GM12873 (cell line): ENCODE data around the gene MCM3AP.

ENCODE experiments used
- CTCF ChIP-seq: IDR thresholded peaks from 2 replicates; pipeline ENCODE4 v1.5.1; 2012; ENCODE audit warnings: low read depth, mild to moderate bottlenecking, moderate library complexity, low read length, control low read depth; ENCODE audit not compliant: insufficient read depth; ENCODE audit errors: missing control alignments

The MCM3AP gene

GRCh38 chr21:46307625-46308024 lies 22.2 kb upstream of the MCM3AP start:
- no peak for TF ChIP-seq CTCF

- no peak for TF ChIP-seq CTCF
Observed at GRCh38 chr21:46304955-46305354, 19.5 kb upstream of the MCM3AP start.

- TF ChIP-seq CTCF, result no peak
Observed at GRCh38 chr21:46304437-46304836, 19.0 kb upstream of the MCM3AP start.

- TF ChIP-seq CTCF, result no peak
Observed at GRCh38 chr21:46301759-46302158, 16.3 kb upstream of the MCM3AP start.

GRCh38 chr21:46299167-46299566 lies 13.8 kb upstream of the MCM3AP start:
- TF ChIP-seq CTCF, result no peak

GRCh38 chr21:46297338-46298271 lies 12.2 kb upstream of the MCM3AP start:
- no peak for TF ChIP-seq CTCF

- no peak for TF ChIP-seq CTCF
Observed at GRCh38 chr21:46295996-46296752, 10.8 kb upstream of the MCM3AP start.
